HG03378 (cell line): Measurements from ENCODE around the gene S1PR4.
"Not testable (repeated sequence)": the region's sequence is repeated elsewhere in the genome, so short reads cannot be mapped to it uniquely, and the experiment has no call there.

Experiments
- ATAC-seq: cut with Tn5 transposase; IDR thresholded peaks from one replicate; pipeline ENCODE4 v1.9.1; 2021; ENCODE audit warnings: mild to moderate bottlenecking, moderate library complexity; ENCODE audit not compliant: unreplicated experiment

Gene S1PR4

GRCh38 chr19:3151563-3152418, 26.8 kb upstream of the S1PR4 start:
- no peak for ATAC-seq

GRCh38 chr19:3152419-3152780, 26.2 kb upstream of the S1PR4 start:
- no peak for ATAC-seq

GRCh38 chr19:3153286-3154230, 25.0 kb upstream of the S1PR4 start:
- ATAC-seq, result no peak

GRCh38 chr19:3154447-3154846, 24.1 kb upstream of the S1PR4 start:
- not testable (repeated sequence) for ATAC-seq

- no peak for ATAC-seq
These were observed 23.4 kb upstream of the S1PR4 start for GRCh38 chr19:3154957-3155736.

GRCh38 chr19:3157096-3157845, 21.3 kb upstream of the S1PR4 start:
- ATAC-seq, result no peak

GRCh38 chr19:3159565-3159964, 19.0 kb upstream of the S1PR4 start:
- ATAC-seq, result no peak

- ATAC-seq, result no peak
These were observed 18.4 kb upstream of the S1PR4 start for GRCh38 chr19:3160219-3160618.

GRCh38 chr19:3161453-3161852, 17.1 kb upstream of the S1PR4 start:
- no peak for ATAC-seq

GRCh38 chr19:3162418-3163229, 15.9 kb upstream of the S1PR4 start:
- ATAC-seq, result no peak

GRCh38 chr19:3163230-3163886, 15.2 kb upstream of the S1PR4 start:
- no peak for ATAC-seq

- ATAC-seq, result no peak
These were observed 14.6 kb upstream of the S1PR4 start for GRCh38 chr19:3163943-3164342.

- no peak for ATAC-seq
These were observed 10.9 kb upstream of the S1PR4 start for GRCh38 chr19:3167533-3168272.

- no peak for ATAC-seq
These were observed 6.5 kb upstream of the S1PR4 start for GRCh38 chr19:3171894-3172672.

- ATAC-seq, result not testable (repeated sequence)
These were observed 5.9 kb upstream of the S1PR4 start for GRCh38 chr19:3172673-3173000.

- ATAC-seq, result no peak
These were observed 2.5 kb upstream of the S1PR4 start for GRCh38 chr19:3175781-3176714.
